Endothelial cell of umbilical vein (primary cell): ENCODE data around the gene ATP8A1. TPM values are rescaled to one million over a fixed set of nuclear protein-coding genes. Genes with fewer than 3 reads are reported as not detected.

Experiments
- BruUV-seq: library from RNA; stranded (reverse); fragments of 400-500 nt; replicated peaks from 2 replicates; lab custom pipeline; 2021; lab: Mats Ljungman, UMichigan
- CTCF ChIA-PET: fragments of 300-600, 350-600 bp; sonication (Branson Sonifier 250); formaldehyde crosslinking; loops from one replicate; lab custom pipeline; 2021; ENCODE audit warnings: antibody characterized with exemption, inconsistent platforms; lab: Charles Lee
- POLR2A ChIA-PET: fragments of 300-600, 350-600 bp; sonication (Branson Sonifier 250); formaldehyde crosslinking; loops from one replicate; lab custom pipeline; 2021; ENCODE audit warnings: antibody characterized with exemption, inconsistent platforms; lab: Charles Lee
- DNase-seq: peaks from one replicate; pipeline ENCODE4 v3.0.0-alpha.2; 2011; ENCODE audit warnings: low read depth, low spot score
- FAIRE-seq: peaks from 2 replicates; lab custom pipeline; 2011; peaks lifted over from hg19 to GRCh38; lab: Jason Lieb, UNC
- H2AFZ ChIP-seq: 2 replicates; pipeline ENCODE4 v1.6.0; 2012; ENCODE audit warnings: low read depth, low read length, control low read depth, inconsistent platforms
- H3K27ac ChIP-seq: 2 replicates; pipeline ENCODE4 v1.5.1; 2011; ENCODE audit warnings: low read depth, mild to moderate bottlenecking, control low read depth, low read length, moderate library complexity; ENCODE audit not compliant: insufficient read depth
- H3K27me3 ChIP-seq, 2 experiments: 2 replicates each; pipeline versions ENCODE4 v1.6.0 to v1.6.1; 2011; ENCODE audit warnings: low read length in 2 of 2, mixed read lengths in 1 of 2; ENCODE audit not compliant: control insufficient read depth in 2 of 2, insufficient read depth in 2 of 2
- H3K36me3 ChIP-seq, 2 experiments: 2 replicates in 1 of 2; 3 replicates in 1 of 2; pipeline ENCODE4 v1.5.1; 2011; ENCODE audit warnings: low read length in 2 of 2, mild to moderate bottlenecking in 1 of 2, moderate library complexity in 1 of 2; ENCODE audit not compliant: control insufficient read depth in 2 of 2, insufficient read depth in 2 of 2; ENCODE audit errors: extremely low read depth in 1 of 2
- H3K4me1 ChIP-seq: 3 replicates; pipeline ENCODE4 v1.5.1; 2011; ENCODE audit warnings: mild to moderate bottlenecking, low read length; ENCODE audit not compliant: control insufficient read depth, insufficient read depth; ENCODE audit errors: extremely low read depth
- H3K4me2 ChIP-seq: 2 replicates; pipeline ENCODE4 v1.6.1; 2011; ENCODE audit warnings: low read length, control low read depth, mixed read lengths; ENCODE audit not compliant: insufficient read depth
- H3K4me3 ChIP-seq, 3 experiments: fragments of 200-600 bp in 1 of 3; sonication (generic), shearing (Covaris generic) in 1 of 3; replicated peaks in 1 of 3; 2 replicates each; pipeline ENCODE4 v1.5.1; 2011 to 2016; ENCODE audit warnings: control low read depth in 3 of 3, low read length in 3 of 3, mild to moderate bottlenecking in 2 of 3, inconsistent platforms in 1 of 3, low read depth in 1 of 3, moderate library complexity in 1 of 3; ENCODE audit not compliant: insufficient read depth in 1 of 3
- H3K79me2 ChIP-seq: 2 replicates; pipeline ENCODE4 v1.6.0; 2012; ENCODE audit warnings: low read length, inconsistent platforms; ENCODE audit not compliant: control insufficient read depth, insufficient read depth
- H3K9ac ChIP-seq: replicated peaks from 2 replicates; pipeline ENCODE3; 2011; ENCODE audit warnings: low read length, control low read depth; ENCODE audit not compliant: insufficient read depth; ENCODE audit errors: extremely low read depth
- H3K9me1 ChIP-seq: replicated peaks from 3 replicates; pipeline ENCODE4 v1.6.0; 2011; ENCODE audit warnings: mild to moderate bottlenecking, low read length; ENCODE audit not compliant: control insufficient read depth, insufficient read depth; ENCODE audit errors: extremely low read depth
- H3K9me3 ChIP-seq: replicated peaks from 2 replicates; pipeline ENCODE4 v1.5.1; 2012; ENCODE audit warnings: low read length, inconsistent platforms; ENCODE audit not compliant: control insufficient read depth, insufficient read depth
- H4K20me1 ChIP-seq: replicated peaks from 2 replicates; pipeline ENCODE3; 2011; ENCODE audit warnings: mild to moderate bottlenecking, low read length; ENCODE audit not compliant: control insufficient read depth, insufficient read depth; ENCODE audit errors: extremely low read depth
- EZH2 ChIP-seq: IDR thresholded peaks from 2 replicates; pipeline ENCODE4 v1.6.1; 2012; ENCODE audit warnings: borderline replicate concordance, low read depth, mild to moderate bottlenecking, moderate library complexity, low read length, inconsistent platforms; ENCODE audit not compliant: severe bottlenecking
- FOS ChIP-seq: IDR thresholded peaks from 2 replicates; pipeline ENCODE4 v1.6.1; 2011; ENCODE audit warnings: mild to moderate bottlenecking, low read length, moderate library complexity, borderline replicate concordance; ENCODE audit not compliant: insufficient read depth
- GATA2 ChIP-seq: IDR thresholded peaks from 2 replicates; pipeline ENCODE4 v1.7.0; 2011; ENCODE audit warnings: low read depth, mild to moderate bottlenecking, moderate library complexity, mixed read lengths, low read length; ENCODE audit not compliant: insufficient read length, insufficient read depth
- JUN ChIP-seq: IDR thresholded peaks from 2 replicates; pipeline ENCODE4 v1.6.1; 2011; ENCODE audit warnings: borderline replicate concordance, low read depth; ENCODE audit not compliant: insufficient read length, insufficient read depth
- MYC ChIP-seq: IDR thresholded peaks from one replicate; pipeline ENCODE4 v1.6.1; 2011; ENCODE audit warnings: mild to moderate bottlenecking, low read depth, low read length
- POLR2A ChIP-seq: IDR thresholded peaks from 2 replicates; pipeline ENCODE4 v1.6.1; 2012; ENCODE audit warnings: low read depth, mild to moderate bottlenecking, control low read depth, low read length
- POLR2AphosphoS5 ChIP-seq: IDR thresholded peaks from 2 replicates; pipeline ENCODE4 v1.6.1; 2012; ENCODE audit warnings: low read depth, mild to moderate bottlenecking, control low read depth, low read length, moderate library complexity; ENCODE audit not compliant: insufficient read depth
- dilution Hi-C: fragments of 300-500 bp; cut with MboI; formaldehyde crosslinking; loops from one replicate; pipeline ENCODE4 v1.15.0; 2019; ENCODE audit warnings: low sequenced_read_pairs; ENCODE audit not compliant: extremely low pct_ligation_motif_present
- intact Hi-C: fragments of 100-400 bp; cut with micrococcal nuclease; formaldehyde crosslinking; loops from one replicate; pipeline ENCODE4 v1.10.0; 2022
- polyA plus RNA-seq, 4 experiments: library from polyadenylated mRNA; depleted of rRNA in 3 of 4; stranded (reverse) in 3 of 4; unstranded in 1 of 4; fragments of >200 nt; gene quantifications; 2 replicates each; pipeline versions ENCODE4 v1.2.1 to v1.2.3, GENCODE V29; 2011 to 2012; ENCODE audit warnings: missing spikeins in 1 of 4
- total RNA-seq: library from RNA; stranded (reverse); gene quantifications from 2 replicates; pipeline ENCODE4 v1.2.3, GENCODE V29; 2021
- TF ChIP-seq, protein P1 (sequence below), 2 donors: IDR thresholded peaks; 1 replicate in 1 of 2; 2 replicates in 1 of 2; pipeline ENCODE4 v1.5.1; 2011; ENCODE audit warnings: low read length in 2 of 2, mild to moderate bottlenecking in 2 of 2, moderate library complexity in 2 of 2, control low read depth in 1 of 2, inconsistent platforms in 1 of 2, low read depth in 1 of 2; ENCODE audit not compliant: insufficient read depth in 1 of 2; ENCODE audit errors: extremely low read depth in 1 of 2
- TF ChIP-seq, protein P2 (sequence below): IDR thresholded peaks from 2 replicates; pipeline ENCODE4 v1.6.1; 2011; ENCODE audit not compliant: insufficient read depth, insufficient read length

The ATP8A1 gene
- total and polyA plus RNA-seq, 2 donors (not counting 3 experiments of a cell fraction or from before 2014, with no cell fraction given) = 0.97 to 11.5 TPM

DNA sequence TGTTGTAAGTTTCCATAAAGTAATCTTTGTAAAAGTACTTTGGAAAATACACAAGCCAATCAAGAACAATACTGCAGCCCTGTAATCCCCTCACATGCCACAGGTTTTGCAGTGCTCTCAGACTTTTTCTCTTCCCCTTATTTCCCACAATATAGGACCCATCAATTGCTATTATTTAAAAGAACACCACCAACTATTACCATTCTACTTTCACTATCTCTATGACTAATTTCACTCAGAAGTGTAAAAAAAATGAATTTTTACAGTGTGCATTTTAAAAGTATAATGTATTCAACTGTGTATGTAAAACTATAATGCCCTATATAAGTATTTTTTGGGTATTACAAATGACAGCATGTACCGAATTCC is 1.7 kb downstream of the ATP8A1 start:
- Histone ChIP-seq H3K27ac (no peak overlapping the region), H3K9me1 (no peaks in the 10 kb centered on the region), H3K9me3 (no peaks in the 10 kb centered on the region), H3K4me3 (no peak overlapping the region), H3K36me3 (no peaks in the 10 kb centered on the region), H3K4me1 (peaks cover 26% of the 10 kb centered on the region), H3K9ac (no peak overlapping the region), H4K20me1 (no peaks in the 10 kb centered on the region), H3K79me2 (no peaks in the 10 kb centered on the region), H3K4me2 (no peak overlapping the region), H3K27me3 (peaks cover 3 to 15% of the 10 kb centered on the region in 2 experiments), H2AFZ (no peak overlapping the region)
- intact Hi-C loops (loop anchor here (5.0 kb wide), 2 partner anchors 258 to 313 kb away; partner anchors contain the start of gene SHISA3), dilution Hi-C loops (no loop called here)
- POLR2A ChIA-PET = no interaction called here
- FAIRE-seq (no peak), DNase-seq (no peak)
- TF ChIP-seq POLR2AphosphoS5 (no peak), EZH2 (no peak), POLR2A (no peak), MYC (no peak), JUN (no peak)
- CTCF ChIA-PET = no interaction called here
- no TSS peak for BruUV-seq

DNA sequence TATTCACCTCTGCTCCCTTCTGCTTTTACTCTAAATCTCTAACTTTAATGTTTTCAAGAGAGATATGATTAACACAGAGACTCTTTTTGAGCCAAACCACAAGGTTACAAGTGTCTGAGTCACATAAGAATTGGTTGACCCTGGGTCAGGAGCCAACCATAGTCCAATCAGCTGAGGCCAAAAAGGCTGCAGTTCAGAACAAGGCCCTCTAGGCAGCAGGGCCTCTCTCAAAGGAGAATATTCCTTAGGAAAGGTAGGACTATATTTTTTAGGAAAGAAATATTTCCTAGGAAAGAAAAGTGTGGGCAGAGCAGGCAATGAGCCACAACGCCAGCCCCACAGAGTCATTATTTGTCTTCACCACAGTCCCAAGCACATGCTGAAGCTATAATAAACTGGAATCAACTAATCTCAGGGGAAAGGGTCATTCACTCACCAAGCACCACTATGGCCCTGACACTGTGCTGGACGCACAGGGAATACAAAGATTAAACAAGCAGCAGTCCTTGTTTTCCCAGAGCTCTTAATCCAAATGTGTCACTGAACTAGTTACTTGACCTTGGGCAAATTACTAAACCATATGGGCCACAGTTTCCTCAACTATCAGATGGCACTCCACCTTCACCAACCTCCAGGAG is 2.2 kb downstream of the ATP8A1 start:
- Histone ChIP-seq H3K4me1 (peaks cover 26% of the 10 kb centered on the region), H3K36me3 (no peaks in the 10 kb centered on the region), H3K4me2 (no peak overlapping the region), H3K9me1 (no peaks in the 10 kb centered on the region), H3K27ac (no peak overlapping the region), H2AFZ (no peak overlapping the region), H3K79me2 (no peaks in the 10 kb centered on the region), H3K27me3 (peaks cover 5 to 13% of the 10 kb centered on the region in 2 experiments), H3K9ac (no peak overlapping the region), H3K4me3 (no peak overlapping the region), H3K9me3 (no peaks in the 10 kb centered on the region), H4K20me1 (no peaks in the 10 kb centered on the region)
- peak; percentile 39 for DNase-seq
- CTCF ChIA-PET = no interaction called here
- no TSS peak for BruUV-seq
- intact Hi-C loops = loop anchor here (5.0 kb wide), 2 partner anchors 257 to 312 kb away; partner anchors contain the start of gene SHISA3
- no peak for FAIRE-seq
- POLR2A ChIA-PET = no interaction called here
- dilution Hi-C loops = no loop called here
- TF ChIP-seq FOS (peak; percentile 70), MYC (no peak), POLR2AphosphoS5 (peak; percentile 18), GATA2 (no peak), JUN (no peak), POLR2A (no peak), EZH2 (no peak)
- TF ChIP-seq, protein P1, sequence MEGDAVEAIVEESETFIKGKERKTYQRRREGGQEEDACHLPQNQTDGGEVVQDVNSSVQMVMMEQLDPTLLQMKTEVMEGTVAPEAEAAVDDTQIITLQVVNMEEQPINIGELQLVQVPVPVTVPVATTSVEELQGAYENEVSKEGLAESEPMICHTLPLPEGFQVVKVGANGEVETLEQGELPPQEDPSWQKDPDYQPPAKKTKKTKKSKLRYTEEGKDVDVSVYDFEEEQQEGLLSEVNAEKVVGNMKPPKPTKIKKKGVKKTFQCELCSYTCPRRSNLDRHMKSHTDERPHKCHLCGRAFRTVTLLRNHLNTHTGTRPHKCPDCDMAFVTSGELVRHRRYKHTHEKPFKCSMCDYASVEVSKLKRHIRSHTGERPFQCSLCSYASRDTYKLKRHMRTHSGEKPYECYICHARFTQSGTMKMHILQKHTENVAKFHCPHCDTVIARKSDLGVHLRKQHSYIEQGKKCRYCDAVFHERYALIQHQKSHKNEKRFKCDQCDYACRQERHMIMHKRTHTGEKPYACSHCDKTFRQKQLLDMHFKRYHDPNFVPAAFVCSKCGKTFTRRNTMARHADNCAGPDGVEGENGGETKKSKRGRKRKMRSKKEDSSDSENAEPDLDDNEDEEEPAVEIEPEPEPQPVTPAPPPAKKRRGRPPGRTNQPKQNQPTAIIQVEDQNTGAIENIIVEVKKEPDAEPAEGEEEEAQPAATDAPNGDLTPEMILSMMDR (IDR thresholded peaks at IDR 0.05; ENCODE audit: extremely low read depth in 1 of 2, insufficient read depth in 1 of 2, low read depth in 1 of 2, low read length in 2 of 2) = no peak
- TF ChIP-seq, protein P2, sequence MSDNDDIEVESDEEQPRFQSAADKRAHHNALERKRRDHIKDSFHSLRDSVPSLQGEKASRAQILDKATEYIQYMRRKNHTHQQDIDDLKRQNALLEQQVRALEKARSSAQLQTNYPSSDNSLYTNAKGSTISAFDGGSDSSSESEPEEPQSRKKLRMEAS = no peak
